Stomach (tissue), 4 donors: ENCODE data around the gene ZNF316.

Experiments used
- CTCF ChIP-seq, 7 experiments: fragments of 450-650 bp in 4 of 7; fragments of 200-600 bp in 3 of 7; sonication (generic) in 3 of 7; IDR thresholded peaks; one replicate each; pipeline ENCODE4 v1.5.1; 2016 to 2019; ENCODE audit warnings: antibody characterized with exemption in 7 of 7, control low read depth in 2 of 7, mild to moderate bottlenecking in 1 of 7
- POLR2A ChIP-seq, 4 donors: fragments of 450-650 bp; IDR thresholded peaks; one replicate each; pipeline ENCODE4 v1.6.1; 2016; ENCODE audit warnings: antibody characterized with exemption in 4 of 4, control low read depth in 2 of 4, mild to moderate bottlenecking in 1 of 4, moderate library complexity in 1 of 4

- no peak for TF ChIP-seq CTCF (IDR thresholded peaks at IDR 0.05)
- TF ChIP-seq POLR2A (IDR thresholded peaks at IDR 0.05), result no peak
These were observed 5.2 kb downstream of the ZNF316 start for GRCh38 chr7:6642239-6642839.
